ENCODE measurements around the gene SUN3.
"Not testable (repeated sequence)": the region's sequence is repeated elsewhere in the genome, so short reads cannot be mapped to it uniquely, and the experiment has no call there.

The SUN3 gene

GRCh38 chr7:47988496-47989386, 40.2 kb downstream of the SUN3 start:
- Histone ChIP-seq H3K4me2 (no peak overlapping the region), H3K4me3 (no peak overlapping the region), H3K27me3 (no peaks in the 10 kb centered on the region), H3K4me1 (peaks cover 18% of the 10 kb centered on the region), H3K36me3 (no peaks in the 10 kb centered on the region), H3K9me3 (no peaks in the 10 kb centered on the region), H3K27ac (no peak overlapping the region), H3K9ac (no peak overlapping the region), H4K20me1 (no peaks in the 10 kb centered on the region)
- no peak for TF ChIP-seq Cebpa-rat (IDR thresholded peaks at IDR 0.05)

- Histone ChIP-seq H3K4me2 (no peak overlapping the region), H3K4me1 (peaks cover 19% of the 10 kb centered on the region), H3K36me3 (peaks cover 7% of the 10 kb centered on the region), H3K9me3 (no peaks in the 10 kb centered on the region), H3K27ac (no peak overlapping the region), H3K27me3 (no peaks in the 10 kb centered on the region), H3K4me3 (no peak overlapping the region), H4K20me1 (no peaks in the 10 kb centered on the region), H3K9ac (no peak overlapping the region)
- TF ChIP-seq Cebpa-rat (IDR thresholded peaks at IDR 0.05): no peak
Measured at GRCh38 chr7:47982610-47983009, 46.3 kb downstream of the SUN3 start.

DNA sequence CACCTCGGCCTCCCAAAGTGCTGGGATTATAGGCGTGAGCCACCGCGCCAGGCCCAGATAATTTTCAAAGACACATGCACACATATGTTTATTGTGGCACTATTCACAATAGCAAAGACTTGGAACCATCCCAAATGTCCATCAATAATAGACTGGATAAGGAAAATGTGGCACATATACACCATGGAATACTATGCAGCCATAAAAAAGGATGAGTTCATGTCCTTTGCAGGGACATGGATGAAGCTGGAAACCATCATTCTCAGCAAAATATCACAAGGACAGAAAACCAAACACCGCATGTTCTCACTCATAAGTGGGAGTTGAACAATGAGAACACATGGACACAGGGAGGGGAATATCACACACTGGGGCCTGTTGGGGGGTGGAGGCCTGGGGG, 48.3 kb downstream of the SUN3 start:
- not testable (repeated sequence) for H3K9me3 ChIP-seq, H3K27me3 ChIP-seq, H4K20me1 ChIP-seq, H3K27ac ChIP-seq, H3K9ac ChIP-seq, H3K4me2 ChIP-seq, H3K4me3 ChIP-seq
- H3K36me3 ChIP-seq: peaks cover 27% of the 10 kb centered on the region
- H3K4me1 ChIP-seq: peaks cover 19% of the 10 kb centered on the region

DNA sequence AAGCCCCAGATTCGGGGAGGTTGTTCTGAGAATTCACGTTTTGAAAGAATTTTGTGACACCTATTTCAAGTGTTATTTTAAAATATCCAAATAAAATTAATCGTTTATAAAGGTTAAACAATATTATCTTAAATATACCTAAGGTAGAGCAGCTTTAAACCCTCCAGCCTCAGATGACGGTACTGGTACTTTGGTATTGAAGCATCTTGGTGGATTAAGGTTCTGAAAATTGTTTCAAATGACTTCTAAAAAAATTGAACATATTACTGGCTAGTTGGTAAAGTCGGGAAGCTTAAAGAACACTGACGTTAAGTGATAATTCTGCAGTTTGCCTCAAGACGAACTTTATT, 49.1 kb downstream of the SUN3 start:
- H3K4me2 ChIP-seq: peak overlapping the region; percentile 94
- no peaks in the 10 kb centered on the region for H3K9me3 ChIP-seq
- H3K4me3 ChIP-seq: peak overlapping the region; percentile 76
- peaks cover 19% of the 10 kb centered on the region for H3K4me1 ChIP-seq
- 0 out of 2 replicates have a peak overlapping the region, but pooled peaks have one; percentile 82 for H3K27ac ChIP-seq
- no peaks in the 10 kb centered on the region for H4K20me1 ChIP-seq
- H3K9ac ChIP-seq: no peak overlapping the region
- peaks cover 35% of the 10 kb centered on the region for H3K36me3 ChIP-seq
- no peaks in the 10 kb centered on the region for H3K27me3 ChIP-seq
- no peak for TF ChIP-seq Cebpa-rat (IDR thresholded peaks at IDR 0.05)

GRCh38 chr7:47979145-47979831, 49.6 kb downstream of the SUN3 start, which contains the start of gene HUS1:
HUS1 (minus strand) TSS chr7:47979615; CDS start chr7:47979519, 96 bp downstream.
- Histone ChIP-seq H3K27ac (peak within 1 kb of the TSS; percentile 82), H3K27me3 (no peaks in the 10 kb centered on the region), H3K9me3 (no peaks in the 10 kb centered on the region), H3K4me3 (peak within 1 kb of the TSS; percentile 76), H3K4me1 (peaks cover 19% of the 10 kb centered on the region), H4K20me1 (no peaks in the 10 kb centered on the region), H3K4me2 (peak within 1 kb of the TSS; percentile 94), H3K9ac (peak within 1 kb of the TSS; percentile 81), H3K36me3 (peaks cover 40% of the 10 kb centered on the region)
- no peak for TF ChIP-seq Cebpa-rat (IDR thresholded peaks at IDR 0.05)

DNA sequence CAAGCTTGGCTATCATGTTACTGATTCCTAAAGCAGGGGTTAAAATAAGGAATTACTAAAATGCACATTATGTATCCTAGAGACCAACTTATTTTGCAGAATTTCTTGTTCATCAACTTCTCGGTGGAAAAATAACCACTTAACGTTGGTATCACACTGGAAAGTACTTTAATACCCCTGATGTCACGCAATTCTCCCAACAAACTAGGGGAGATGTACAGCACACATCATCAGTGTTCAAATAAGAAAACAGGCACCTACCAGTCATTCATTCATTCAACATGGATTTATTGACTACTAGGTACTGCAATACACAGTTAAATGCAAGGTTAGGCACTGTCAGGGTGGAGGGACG, 50.1 kb downstream of the SUN3 start:
- Histone ChIP-seq H3K4me3 (peak overlapping the region; percentile 76), H4K20me1 (no peaks in the 10 kb centered on the region), H3K27me3 (no peaks in the 10 kb centered on the region), H3K4me2 (peak overlapping the region; percentile 94), H3K9me3 (no peaks in the 10 kb centered on the region), H3K9ac (peak overlapping the region; percentile 81), H3K27ac (peak overlapping the region; percentile 82), H3K4me1 (peaks cover 19% of the 10 kb centered on the region), H3K36me3 (peaks cover 45% of the 10 kb centered on the region)
- no peak for TF ChIP-seq Cebpa-rat (IDR thresholded peaks at IDR 0.05)

GRCh38 chr7:47973739-47974138, 55.2 kb downstream of the SUN3 start:
- H4K20me1 ChIP-seq: no peaks in the 10 kb centered on the region
- H3K36me3 ChIP-seq: peaks cover 68% of the 10 kb centered on the region
- H3K4me3 ChIP-seq: no peak overlapping the region
- TF ChIP-seq Cebpa-rat (IDR thresholded peaks at IDR 0.05): no peak
- no peak overlapping the region for H3K27ac ChIP-seq
- no peak overlapping the region for H3K9ac ChIP-seq
- no peak overlapping the region for H3K4me2 ChIP-seq
- H3K9me3 ChIP-seq: no peaks in the 10 kb centered on the region
- H3K4me1 ChIP-seq: peaks cover 20% of the 10 kb centered on the region
- no peaks in the 10 kb centered on the region for H3K27me3 ChIP-seq

DNA sequence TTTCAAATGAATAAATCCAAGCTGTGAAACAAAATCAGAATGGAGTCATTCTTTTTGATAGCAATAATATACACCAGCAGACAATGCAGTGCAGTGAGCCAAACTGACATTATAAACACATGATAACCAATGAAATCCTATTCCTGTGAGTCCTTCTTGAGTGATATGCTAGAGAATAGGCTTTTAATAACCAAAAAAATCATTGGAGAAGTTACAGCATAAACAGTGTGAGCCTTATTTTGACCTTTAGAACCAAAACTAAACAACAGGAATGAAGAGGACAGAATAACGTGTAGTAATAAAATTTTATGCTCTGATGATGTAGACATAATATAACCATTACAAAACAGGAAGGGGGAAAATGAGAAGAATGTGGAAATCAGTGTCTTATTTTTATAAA, 58.1 kb downstream of the SUN3 start:
- H3K4me2 ChIP-seq: no peak overlapping the region
- H3K4me3 ChIP-seq: no peak overlapping the region
- H3K9ac ChIP-seq: no peak overlapping the region
- H3K27ac ChIP-seq: no peak overlapping the region
- H3K36me3 ChIP-seq: peaks cover 72% of the 10 kb centered on the region
- H3K4me1 ChIP-seq: peaks cover 16% of the 10 kb centered on the region; the same call in 1 of the 2 replicates
- H4K20me1 ChIP-seq: no peaks in the 10 kb centered on the region; the same call in 1 of the 2 replicates
- TF ChIP-seq Cebpa-rat (IDR thresholded peaks at IDR 0.05): no peak
- no peaks in the 10 kb centered on the region for H3K27me3 ChIP-seq
- no peaks in the 10 kb centered on the region for H3K9me3 ChIP-seq

DNA sequence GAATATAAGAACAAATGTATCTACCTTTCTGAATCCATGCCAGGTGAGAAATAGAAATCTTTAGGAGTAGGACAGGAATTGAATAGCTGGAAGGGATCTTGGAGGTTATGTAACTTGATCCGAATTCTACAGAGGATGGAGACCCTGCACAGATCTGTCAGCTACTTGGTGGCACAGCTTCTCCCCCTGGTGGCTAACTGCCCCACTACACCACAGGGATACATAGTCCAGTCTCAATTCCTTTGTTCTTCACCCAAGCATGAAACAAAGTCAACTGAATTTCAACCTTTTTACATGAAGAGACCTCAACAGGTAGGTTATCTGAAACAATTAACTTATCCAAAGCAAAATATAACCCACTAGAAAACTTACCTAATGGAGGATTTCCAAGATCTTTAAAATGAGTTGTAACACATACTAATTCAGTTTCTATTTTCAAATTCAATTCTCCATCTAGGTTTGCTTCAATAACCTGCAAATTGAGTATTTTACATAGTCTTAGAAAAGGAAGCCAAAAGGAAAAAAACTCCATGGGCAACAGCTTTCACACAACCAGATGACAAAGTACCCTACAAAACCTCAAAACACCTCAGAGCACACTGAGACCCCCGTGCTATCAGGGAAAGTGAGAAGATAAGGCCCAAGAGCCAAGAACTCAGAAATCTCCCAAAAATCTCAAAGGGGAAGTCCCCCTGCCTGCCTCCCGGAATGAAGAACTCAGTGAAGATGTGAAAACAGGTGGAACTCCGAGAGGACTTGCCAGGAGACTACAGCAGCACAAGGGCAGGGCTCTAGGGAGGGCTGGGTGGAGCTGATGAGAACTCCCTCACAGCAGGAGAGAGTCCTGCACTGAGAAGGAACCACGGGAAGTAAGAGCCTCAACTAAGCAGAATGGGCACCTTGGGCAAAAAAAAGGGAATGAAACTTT, 59.8 kb downstream of the SUN3 start:
- TF ChIP-seq Cebpa-rat (IDR thresholded peaks at IDR 0.05): no peak
- Histone ChIP-seq H3K9me3 (no peaks in the 10 kb centered on the region), H3K27ac (no peak overlapping the region), H3K4me3 (no peak overlapping the region), H3K4me2 (no peak overlapping the region), H4K20me1 (no peaks in the 10 kb centered on the region; the same call in 1 of the 2 replicates), H3K4me1 (peaks cover 22% of the 10 kb centered on the region; the same call in 1 of the 2 replicates), H3K9ac (no peak overlapping the region), H3K36me3 (peaks cover 72% of the 10 kb centered on the region), H3K27me3 (no peaks in the 10 kb centered on the region)
